Type B pancreatic cell (in vitro differentiated cells): ENCODE measurements around the gene PFDN5. TPM values are rescaled to one million over a fixed set of nuclear protein-coding genes. Genes with fewer than 3 reads are reported as not detected.

Experiments used
- DNase-seq: peaks from one replicate; pipeline ENCODE4 v3.0.0; 2021; ENCODE audit warnings: mixed read lengths; ENCODE audit not compliant: unreplicated experiment; ENCODE audit errors: extremely low spot score
- H3K27ac Mint-ChIP-seq: 2 replicates; pipeline ENCODE4 v1.8.0; 2021; ENCODE audit warnings: mild to moderate bottlenecking, mixed read lengths
- H3K27me3 Mint-ChIP-seq: 2 replicates; pipeline ENCODE4 v1.8.0; 2021; ENCODE audit warnings: mixed read lengths
- H3K36me3 Mint-ChIP-seq: 2 replicates; pipeline ENCODE4 v1.8.0; 2021; ENCODE audit warnings: mixed read lengths
- H3K4me1 Mint-ChIP-seq: one replicate; pipeline ENCODE4 v1.8.0; 2021; ENCODE audit warnings: mixed read lengths; ENCODE audit not compliant: unreplicated experiment
- H3K4me3 Mint-ChIP-seq: 2 replicates; pipeline ENCODE4 v1.8.0; 2021; ENCODE audit warnings: mild to moderate bottlenecking, mixed read lengths
- H3K9me3 Mint-ChIP-seq: 2 replicates; pipeline ENCODE4 v1.8.0; 2021; ENCODE audit warnings: mixed read lengths
- CTCF ChIP-seq: fragments of 200-600 bp; sonication (generic); conservative IDR thresholded peaks from 2 replicates; pipeline ENCODE4 v1.5.0; 2021; ENCODE audit warnings: antibody characterized with exemption, mild to moderate bottlenecking
- total RNA-seq: library from RNA; stranded (reverse); gene quantifications from 2 replicates; pipeline ENCODE4 v1.2.1, GENCODE V29; 2021; ENCODE audit warnings: low replicate concordance

The PFDN5 gene
- total RNA-seq, 1 donor from 2014 or later: 336 TPM

- no peak for DNase-seq
- H3K27ac Mint-ChIP-seq: no peak overlapping the region
- peaks cover 46% of the 10 kb centered on the region for H3K27me3 Mint-ChIP-seq
- peaks cover 9% of the 10 kb centered on the region for H3K4me1 Mint-ChIP-seq
- H3K9me3 Mint-ChIP-seq: no peaks in the 10 kb centered on the region
- H3K36me3 Mint-ChIP-seq: no peaks in the 10 kb centered on the region
- H3K4me3 Mint-ChIP-seq: no peak overlapping the region
- TF ChIP-seq CTCF: no peak
Measured at GRCh38 chr12:53338916-53339315, 43.6 kb downstream of the PFDN5 start.

GRCh38 chr12:53340398-53340797, 45.1 kb downstream of the PFDN5 start:
- H3K36me3 Mint-ChIP-seq: no peaks in the 10 kb centered on the region
- H3K9me3 Mint-ChIP-seq: no peaks in the 10 kb centered on the region
- peaks cover 46% of the 10 kb centered on the region for H3K27me3 Mint-ChIP-seq
- H3K4me1 Mint-ChIP-seq: peaks cover 6% of the 10 kb centered on the region
- H3K27ac Mint-ChIP-seq: no peak overlapping the region
- TF ChIP-seq CTCF: no peak
- H3K4me3 Mint-ChIP-seq: no peak overlapping the region
- no peak for DNase-seq

GRCh38 chr12:53343449-53343848, 48.1 kb downstream of the PFDN5 start:
- Mint-ChIP-seq H3K27ac (no peak overlapping the region), H3K4me3 (peak overlapping the region; percentile 83), H3K27me3 (peaks cover 26% of the 10 kb centered on the region), H3K9me3 (no peaks in the 10 kb centered on the region), H3K4me1 (peaks cover 6% of the 10 kb centered on the region), H3K36me3 (no peaks in the 10 kb centered on the region)
- TF ChIP-seq CTCF: no peak
- no peak for DNase-seq

GRCh38 chr12:53343969-53344368, 48.6 kb downstream of the PFDN5 start:
- no peak overlapping the region for H3K27ac Mint-ChIP-seq

GRCh38 chr12:53344487-53344823, 49.1 kb downstream of the PFDN5 start:
- Mint-ChIP-seq H3K36me3 (no peaks in the 10 kb centered on the region), H3K4me1 (peaks cover 6% of the 10 kb centered on the region), H3K27ac (no peak overlapping the region), H3K9me3 (no peaks in the 10 kb centered on the region), H3K27me3 (peaks cover 25% of the 10 kb centered on the region), H3K4me3 (peak overlapping the region; percentile 78)
- DNase-seq: no peak
- TF ChIP-seq CTCF: no peak

More at GRCh38 chr12:53343969-53344368, 48.6 kb downstream of the PFDN5 start:
- peaks cover 25% of the 10 kb centered on the region for H3K27me3 Mint-ChIP-seq
- H3K4me3 Mint-ChIP-seq: peak overlapping the region; percentile 78
- no peaks in the 10 kb centered on the region for H3K36me3 Mint-ChIP-seq
- no peaks in the 10 kb centered on the region for H3K9me3 Mint-ChIP-seq
- TF ChIP-seq CTCF: no peak
- no peak for DNase-seq
- H3K4me1 Mint-ChIP-seq: peaks cover 6% of the 10 kb centered on the region
